ENCODE measurements around the gene ITGA2B. TPM values are rescaled to one million over a fixed set of nuclear protein-coding genes. Genes with fewer than 3 reads are reported as not detected.

Gene ITGA2B
- 0.82 TPM for total RNA-seq

- FAIRE-seq (no peak), DNase-seq (ENCODE audit: low spot score in 2 of 2) (no peak)
Observed at GRCh38 chr17:44389281-44389680, at the start of gene ITGA2B. TSS of gene ITGA2B (minus strand) at chr17:44389649. CDS start at chr17:44389473, 176 bp downstream.

- FAIRE-seq (no peak), DNase-seq (ENCODE audit: low spot score in 2 of 2) (no peak)
Observed at GRCh38 chr17:44439168-44439567, 49.7 kb upstream of the ITGA2B start.

GRCh38 chr17:44438636-44439035, 49.2 kb upstream of the ITGA2B start:
- FAIRE-seq (no peak), DNase-seq (ENCODE audit: low spot score in 2 of 2) (no peak)

DNA sequence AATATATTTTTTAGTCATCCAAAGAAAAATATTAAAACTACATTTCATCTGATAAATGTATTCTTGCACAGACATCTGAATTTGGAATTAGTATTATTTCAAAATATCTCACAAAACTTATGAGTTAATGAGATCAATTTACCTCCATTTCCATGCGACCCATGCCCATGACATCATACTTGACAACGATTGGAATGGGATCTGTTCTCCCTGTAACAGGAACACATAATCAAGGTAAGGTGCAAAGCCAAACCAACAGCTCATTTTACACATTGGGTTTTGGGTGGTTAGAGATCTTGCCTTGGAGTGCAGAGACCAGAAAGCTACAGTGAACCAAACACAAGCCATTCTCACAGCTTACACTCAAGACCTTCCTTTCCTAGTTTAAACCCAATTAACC, 46.9 kb upstream of the ITGA2B start:
- FAIRE-seq (no peak), DNase-seq (ENCODE audit: low spot score in 2 of 2) (no peak)

- DNase-seq (ENCODE audit: low spot score in 2 of 2) = no peak
- FAIRE-seq = no peak
Observed at GRCh38 chr17:44432254-44433157, 43.1 kb upstream of the ITGA2B start.

GRCh38 chr17:44424828-44425461, 35.5 kb upstream of the ITGA2B start:
- DNase-seq (ENCODE audit: low spot score in 2 of 2) (no peak), FAIRE-seq (no peak)

GRCh38 chr17:44417553-44417952, 28.1 kb upstream of the ITGA2B start:
- no peak for DNase-seq (ENCODE audit: low spot score in 2 of 2)
- no peak for FAIRE-seq

DNA sequence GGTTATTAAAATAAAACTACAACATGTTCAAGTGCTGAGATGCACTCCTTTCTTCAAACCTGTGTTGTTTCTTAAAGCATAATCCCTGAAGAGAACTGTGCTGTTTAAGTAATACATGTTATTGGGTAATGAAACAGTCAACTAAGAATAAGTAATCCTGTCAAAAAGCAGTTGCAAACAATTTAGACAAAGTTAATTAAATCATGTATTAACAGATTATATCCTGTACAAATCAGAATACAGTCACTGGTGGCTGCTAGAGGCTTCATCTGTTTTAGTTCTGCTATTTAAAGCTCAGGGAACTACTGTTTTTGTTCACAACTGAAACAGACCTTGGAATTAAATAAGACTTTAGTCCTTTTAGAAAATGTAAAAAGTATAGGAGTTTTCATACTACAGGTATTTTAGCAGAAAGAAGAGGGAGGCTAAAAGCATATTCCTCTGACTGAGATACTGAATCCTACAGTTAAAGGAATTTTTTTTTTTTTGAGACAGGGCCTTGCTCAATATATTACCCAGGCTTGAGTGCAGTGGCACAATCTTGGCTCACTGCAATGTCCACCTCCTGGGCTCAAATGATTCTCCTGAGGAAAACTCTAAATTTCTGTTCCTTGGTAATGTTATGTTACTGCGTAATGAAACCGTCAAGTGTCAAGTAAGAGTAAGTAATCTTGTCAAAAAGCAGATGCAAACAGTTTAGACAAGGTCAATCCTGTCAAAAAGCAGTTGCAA, 27.3 kb upstream of the ITGA2B start:
- no peak for DNase-seq (ENCODE audit: low spot score in 2 of 2)
- FAIRE-seq = no peak

- DNase-seq (ENCODE audit: low spot score in 2 of 2) (no peak), FAIRE-seq (no peak)
Observed at GRCh38 chr17:44414394-44415155, 25.1 kb upstream of the ITGA2B start.

- no peak for DNase-seq (ENCODE audit: low spot score in 2 of 2)
- FAIRE-seq = no peak
Observed at GRCh38 chr17:44409309-44410028, 20.0 kb upstream of the ITGA2B start.

GRCh38 chr17:44408786-44409185, 19.3 kb upstream of the ITGA2B start:
- DNase-seq (ENCODE audit: low spot score in 2 of 2) = no peak
- FAIRE-seq = no peak

DNA sequence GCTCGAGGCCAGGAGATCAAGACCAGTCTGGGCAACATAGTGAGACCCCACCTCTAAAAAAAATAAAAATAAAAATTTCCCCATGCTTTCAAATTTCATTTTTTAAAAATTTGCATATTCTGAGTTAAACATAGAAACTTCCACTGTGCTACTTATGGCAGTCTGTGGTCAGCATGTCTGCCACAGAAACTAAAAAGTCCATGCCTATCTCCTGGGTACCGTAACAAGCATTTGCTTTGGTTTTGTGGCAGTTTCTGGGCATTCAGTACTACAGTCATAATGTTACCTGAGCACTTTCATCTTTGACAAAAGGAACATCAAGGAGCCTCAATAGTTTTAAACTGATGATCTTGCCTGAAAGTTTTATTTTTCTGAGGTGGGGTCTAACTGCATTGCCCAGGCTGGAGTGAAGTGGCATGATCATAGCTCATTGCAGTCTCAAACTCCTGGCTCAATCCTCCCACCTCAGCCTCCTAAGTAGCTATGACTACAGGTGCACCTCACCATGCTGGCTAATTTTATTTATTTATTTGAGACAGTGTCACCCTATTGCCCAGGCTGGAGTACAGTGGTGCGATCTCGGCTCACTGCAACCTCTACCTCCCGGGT, 13.2 kb upstream of the ITGA2B start:
- DNase-seq (ENCODE audit: low spot score in 2 of 2) (no peak), FAIRE-seq (no peak)

GRCh38 chr17:44400226-44400847, 10.9 kb upstream of the ITGA2B start:
- no peak for FAIRE-seq
- DNase-seq (ENCODE audit: low spot score in 2 of 2) = no peak

- FAIRE-seq = no peak
- no peak for DNase-seq (ENCODE audit: low spot score in 2 of 2)
Observed at GRCh38 chr17:44398692-44399691, 9.5 kb upstream of the ITGA2B start.

DNA sequence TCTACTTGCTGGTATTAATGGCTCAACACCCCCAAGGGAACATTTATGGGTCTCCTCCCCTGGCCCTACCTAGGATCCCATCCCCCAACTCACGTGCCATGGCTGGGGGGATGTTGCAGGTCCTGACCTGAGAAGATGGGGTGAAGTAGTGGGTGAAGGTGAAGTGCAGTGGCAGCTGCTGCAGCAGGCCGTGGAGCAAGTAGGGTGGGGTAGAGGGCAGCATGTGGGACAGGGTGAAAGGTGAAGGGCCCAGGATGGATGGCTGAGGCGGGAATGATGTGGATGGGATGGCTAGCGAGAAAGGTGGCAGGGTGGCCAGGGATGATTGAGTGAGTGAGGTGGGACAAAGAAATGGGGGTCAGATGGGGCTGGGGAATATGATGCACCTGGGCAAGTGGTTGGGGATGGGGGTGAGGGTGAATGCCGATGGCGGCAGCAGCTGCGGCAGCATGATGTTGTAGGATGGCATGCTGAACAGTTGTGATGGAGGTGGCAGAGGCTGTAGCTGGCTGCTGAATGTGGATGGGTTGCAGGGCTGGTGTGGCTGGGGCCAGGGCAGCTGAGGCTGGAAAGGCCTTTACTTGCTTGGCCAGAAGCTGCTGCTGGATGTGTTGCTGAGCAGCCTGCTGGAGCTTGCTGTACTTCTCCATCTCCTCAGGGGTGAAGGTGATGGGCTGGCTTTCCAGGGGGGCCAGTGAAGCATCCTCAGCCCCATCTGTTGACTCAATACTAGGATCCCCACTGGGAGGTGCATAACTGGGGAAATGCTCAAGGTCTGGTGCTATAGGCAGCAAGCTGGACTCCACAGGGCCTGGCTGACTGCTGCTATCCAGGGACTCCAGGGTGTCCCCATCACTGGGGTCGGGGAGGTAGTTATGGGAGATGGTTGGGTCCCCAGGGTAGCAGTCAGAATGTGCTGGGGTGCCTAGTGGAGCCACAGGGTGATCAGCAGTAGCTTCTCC, 8.3 kb upstream of the ITGA2B start:
- DNase-seq (ENCODE audit: low spot score in 2 of 2) (no peak), FAIRE-seq (no peak)

- DNase-seq (ENCODE audit: low spot score in 2 of 2) (no peak), FAIRE-seq (no peak)
Observed at GRCh38 chr17:44396946-44397345, 7.5 kb upstream of the ITGA2B start.

DNA sequence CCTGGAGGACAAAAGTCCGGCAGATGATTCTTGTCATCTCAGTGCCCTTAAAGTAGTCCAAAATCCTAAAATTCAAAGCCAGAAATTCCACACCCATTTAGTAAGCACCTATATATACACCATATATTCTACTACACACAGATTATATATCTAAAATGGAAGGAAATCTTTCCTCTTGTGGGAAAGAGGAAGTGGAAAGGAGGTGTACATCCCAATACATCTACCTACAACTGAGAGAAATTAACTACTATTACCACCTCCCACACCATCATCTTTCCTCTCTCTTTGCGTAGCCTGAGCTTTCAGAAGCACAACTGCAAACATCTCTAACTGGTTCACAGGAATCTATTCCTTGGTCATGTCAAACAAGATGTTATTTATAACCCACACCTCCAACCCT, 5.4 kb upstream of the ITGA2B start:
- FAIRE-seq (no peak), DNase-seq (ENCODE audit: low spot score in 2 of 2) (no peak)

All from frontal cortex (tissue), 4 donors.